Stimulated activated CD4-positive, alpha-beta T cell treated with anti-CD3 and anti-CD28 coated beads, Interleukin-4, amount 100 ng/mL, for 1 hour (primary cell): Measurements from ENCODE around the gene GLS.
"Not testable (repeated sequence)": the region's sequence is repeated elsewhere in the genome, so short reads cannot be mapped to it uniquely, and the experiment has no call there.

Experiments used
- DNase-seq: peaks from one replicate; pipeline ENCODE4 v3.0.0-alpha.2; 2020

Gene GLS

GRCh38 chr2:190940454-190940853 lies 59.8 kb downstream of the GLS start:
- no peak for DNase-seq

GRCh38 chr2:190941571-190941970 lies 61.0 kb downstream of the GLS start:
- DNase-seq, result no peak

GRCh38 chr2:190942697-190943096 lies 62.1 kb downstream of the GLS start:
- DNase-seq, result no peak

- no peak for DNase-seq
Observed at GRCh38 chr2:190943706-190944105, 63.1 kb downstream of the GLS start.

- DNase-seq, result no peak
Observed at GRCh38 chr2:190947141-190947540, 66.5 kb downstream of the GLS start.

- no peak for DNase-seq
Observed at GRCh38 chr2:190947711-190948251, 67.2 kb downstream of the GLS start.

- no peak for DNase-seq
Observed at GRCh38 chr2:190948671-190949070, 68.0 kb downstream of the GLS start.

GRCh38 chr2:190950566-190950991 lies 70.0 kb downstream of the GLS start:
- DNase-seq, result no peak

- no peak for DNase-seq
Observed at GRCh38 chr2:190953257-190953656, 72.6 kb downstream of the GLS start.

GRCh38 chr2:190959911-190960788 lies 79.5 kb downstream of the GLS start:
- no peak for DNase-seq

GRCh38 chr2:190961117-190961516 lies 80.5 kb downstream of the GLS start:
- DNase-seq, result not testable (repeated sequence)

GRCh38 chr2:190961918-190962487 lies 81.4 kb downstream of the GLS start:
- DNase-seq, result no peak

GRCh38 chr2:190963088-190963487 lies 82.5 kb downstream of the GLS start:
- DNase-seq, result no peak

- no peak for DNase-seq
Observed at GRCh38 chr2:190964170-190964795, 83.7 kb downstream of the GLS start.

GRCh38 chr2:190965580-190966222 lies 85.1 kb downstream of the GLS start:
- no peak for DNase-seq

- no peak for DNase-seq
Observed at GRCh38 chr2:190968522-190968921, 87.9 kb downstream of the GLS start.

- no peak for DNase-seq
Observed at GRCh38 chr2:190970160-190970559, 89.5 kb downstream of the GLS start.

GRCh38 chr2:190970873-190971506 lies 90.4 kb downstream of the GLS start:
- DNase-seq, result no peak

- no peak for DNase-seq
Observed at GRCh38 chr2:190972213-190972612, 91.6 kb downstream of the GLS start.

- DNase-seq, result no peak
Observed at GRCh38 chr2:190972846-190973245, 92.2 kb downstream of the GLS start.

GRCh38 chr2:190973262-190973661 lies 92.6 kb downstream of the GLS start:
- DNase-seq, result no peak

- no peak for DNase-seq
Observed at GRCh38 chr2:190973726-190974628, 93.4 kb downstream of the GLS start.
